Peyer's patch (tissue), 4 donors: Measurements from ENCODE around the gene NEU1. TPM values are rescaled to one million over a fixed set of nuclear protein-coding genes. Genes with fewer than 3 reads are reported as not detected.
"Not testable (repeated sequence)": the region's sequence is repeated elsewhere in the genome, so short reads cannot be mapped to it uniquely, and the experiment has no call there.

Experiments
- DNase-seq, 3 donors: peaks; one replicate each; pipeline ENCODE4 v3.0.0-alpha.2; 2017 to 2019
- H3K27ac ChIP-seq, 4 donors: fragments of 200-600 bp; sonication (generic); one replicate each; pipeline ENCODE4 v1.5.1; 2016 to 2019
- H3K27me3 ChIP-seq, 2 donors: fragments of 200-600 bp; sonication (generic); one replicate each; pipeline ENCODE4 v1.5.1; 2019
- H3K36me3 ChIP-seq, 3 donors: fragments of 200-600 bp; sonication (generic); one replicate each; pipeline ENCODE4 v1.5.1; 2016 to 2019
- H3K4me1 ChIP-seq, 4 donors: fragments of 200-600 bp; sonication (generic); one replicate each; pipeline ENCODE4 v1.5.1; 2016 to 2019
- H3K4me3 ChIP-seq, 4 donors: fragments of 200-600 bp; sonication (generic); 1 replicate in 3 of 4; 2 replicates in 1 of 4; pipeline ENCODE4 v1.5.1; 2016 to 2019; ENCODE audit warnings: mild to moderate bottlenecking in 1 of 4
- H3K9me3 ChIP-seq, 4 donors: fragments of 200-600 bp; sonication (generic); one replicate each; pipeline ENCODE4 v1.5.1; 2016 to 2019; ENCODE audit warnings: mild to moderate bottlenecking in 1 of 4
- CTCF ChIP-seq, 6 experiments: fragments of 450-650 bp in 4 of 6; fragments of 200-600 bp in 2 of 6; sonication (generic) in 1 of 6; IDR thresholded peaks; one replicate each; pipeline ENCODE4 v1.5.1; 2017 to 2019; ENCODE audit warnings: antibody characterized with exemption in 6 of 6, mild to moderate bottlenecking in 3 of 6, moderate library complexity in 1 of 6
- POLR2A ChIP-seq, 2 donors: fragments of 450-650 bp; IDR thresholded peaks; one replicate each; pipeline ENCODE4 v1.5.1; 2017; ENCODE audit warnings: antibody characterized with exemption in 2 of 2, mild to moderate bottlenecking in 2 of 2, moderate library complexity in 2 of 2
- small RNA-seq, 2 donors: library from RNA; depleted of rRNA; stranded (forward); fragments of <200 nt; gene quantifications; one replicate each; pipeline ENCODE3, GENCODE V24; 2016
- total RNA-seq, 4 donors: library from RNA; depleted of rRNA; stranded (reverse); fragments of >200 nt; gene quantifications; one replicate each; pipeline ENCODE4 v1.1.0, GENCODE V29; 2016

Gene NEU1
- total RNA-seq, 4 donors from 2014 or later, result 11.6 to 100 (median 81.8) TPM

- Histone ChIP-seq H3K27ac (peak within 1 kb of the TSS; percentile 91 to 99 (median 96)), H3K36me3 (no peaks in the 10 kb centered on the region), H3K9me3 (no peaks in the 10 kb centered on the region), H3K27me3 (no peaks in the 10 kb centered on the region), H3K4me3 (peak within 1 kb of the TSS; percentile 59 to 78 (median 62)), H3K4me1 (peaks cover 0 to 34% (median 4%) of the 10 kb centered on the region in 4 donors)
- DNase-seq, result peak; percentile 85 to 96 (median 92)
- TF ChIP-seq POLR2A (IDR thresholded peaks at IDR 0.05), result peak; percentile 98 to 100
- TF ChIP-seq CTCF (IDR thresholded peaks at IDR 0.05), result no peak
Observed at GRCh38 chr6:31815025-31815838, 47.4 kb downstream of the NEU1 start, which contains the start of the genes HSPA1A and HSPA1L. TSS of gene HSPA1A (plus strand) at chr6:31815543. CDS start at chr6:31815757, 214 bp downstream. TSS of gene HSPA1L (minus strand) at chr6:31815283. CDS start at chr6:31811972, 3,311 bp downstream.

GRCh38 chr6:31814677-31815024 is 48.0 kb downstream of the NEU1 start:
- peak; percentile 87 to 96 (median 93) for DNase-seq
- H3K4me3 ChIP-seq, result peak overlapping the region; percentile 59 to 78 (median 62)

GRCh38 chr6:31813465-31813849 is 49.2 kb downstream of the NEU1 start:
- peak overlapping the region in 1 of 4 donors; percentile 63 for H3K4me3 ChIP-seq
- DNase-seq, result peak in 1 of 3 donors; percentile 48
- TF ChIP-seq CTCF (IDR thresholded peaks at IDR 0.05) (no peak), POLR2A (IDR thresholded peaks at IDR 0.05) (no peak)

More at GRCh38 chr6:31814677-31815024, 48.0 kb downstream of the NEU1 start:
- H3K27ac ChIP-seq, result peak overlapping the region; percentile 91 to 99 (median 96)
- H3K9me3 ChIP-seq, result no peaks in the 10 kb centered on the region
- peak; percentile 15 to 74 for TF ChIP-seq POLR2A (IDR thresholded peaks at IDR 0.05)
- no peak for TF ChIP-seq CTCF (IDR thresholded peaks at IDR 0.05)
- H3K4me1 ChIP-seq, result peaks cover 0 to 28% (median 4%) of the 10 kb centered on the region in 4 donors
- no peaks in the 10 kb centered on the region for H3K27me3 ChIP-seq
- no peaks in the 10 kb centered on the region for H3K36me3 ChIP-seq

GRCh38 chr6:31811645-31812044 is 51.0 kb downstream of the NEU1 start:
- no peak overlapping the region for H3K27ac ChIP-seq
- TF ChIP-seq POLR2A (IDR thresholded peaks at IDR 0.05) (no peak), CTCF (IDR thresholded peaks at IDR 0.05) (no peak)
- no peaks in the 10 kb centered on the region for H3K36me3 ChIP-seq
- H3K9me3 ChIP-seq, result no peaks in the 10 kb centered on the region
- DNase-seq, result peak in 1 of 3 donors; percentile 33
- H3K4me1 ChIP-seq, result peaks cover 0 to 16% (median 0%) of the 10 kb centered on the region in 4 donors
- H3K27me3 ChIP-seq, result no peaks in the 10 kb centered on the region
- no peak overlapping the region for H3K4me3 ChIP-seq

More at GRCh38 chr6:31813465-31813849, 49.2 kb downstream of the NEU1 start:
- H3K9me3 ChIP-seq, result no peaks in the 10 kb centered on the region
- H3K36me3 ChIP-seq, result no peaks in the 10 kb centered on the region
- peak overlapping the region; percentile 91 to 99 (median 96) for H3K27ac ChIP-seq
- H3K4me1 ChIP-seq, result peaks cover 0 to 16% (median under 1%) of the 10 kb centered on the region in 4 donors
- no peaks in the 10 kb centered on the region for H3K27me3 ChIP-seq

- not testable (repeated sequence) for H3K36me3 ChIP-seq, H3K27me3 ChIP-seq, DNase-seq, H3K9me3 ChIP-seq, H3K4me3 ChIP-seq, H3K27ac ChIP-seq
- peaks cover 0 to 18% (median 0%) of the 10 kb centered on the region in 4 donors for H3K4me1 ChIP-seq
Observed at GRCh38 chr6:31808599-31808998, 54.0 kb downstream of the NEU1 start.

Small RNA genes lying within 50 kb of the gene (small RNA-seq; reads per million reads assigned to genes)
- gene SNORD48, result 291 to 560 reads per million in 2 donors
- 0 reads per million in 2 donors for gene SNORD52

Other genes with a start within 250 kb of the NEU1 start
- gene AIF1, start 247.6 kb downstream of the NEU1 start, total RNA-seq, result 100 to 1,000 TPM in 1 of 4 donors, 10 to 100 TPM in 1, 1 to 10 TPM in 2; 6.1 to 112 (median 11.2) TPM
- gene PRRC2A, start 242.1 kb downstream of the NEU1 start, total RNA-seq, result 100 to 1,000 TPM in 3 of 4 donors, 10 to 100 TPM in 1; 67.1 to 133 (median 126) TPM
- gene BAG6, start 210.2 kb downstream of the NEU1 start, total RNA-seq, result 100 to 1,000 TPM; 242 to 421 (median 323) TPM
- 10 to 100 TPM in 3 of 4 donors, not detected in 1; 10.0 to 34.9 (median 10.9) TPM for gene APOM, start 206.9 kb downstream of the NEU1 start, total RNA-seq
- gene C6orf47, start 202.0 kb downstream of the NEU1 start, total RNA-seq, result 10 to 100 TPM; 26.4 to 46.7 (median 37.2) TPM
- gene GPANK1, start 197.8 kb downstream of the NEU1 start, total RNA-seq, result 10 to 100 TPM; 29.4 to 63.5 (median 41.9) TPM
- gene CSNK2B, start 196.7 kb downstream of the NEU1 start, total RNA-seq, result 100 to 1,000 TPM; 209 to 243 (median 227) TPM
- 10 to 100 TPM in 3 of 4 donors, 1 to 10 TPM in 1; 7.2 to 25.6 (median 19.7) TPM for gene LY6G5B, start 192.8 kb downstream of the NEU1 start, total RNA-seq
- not detected for gene LY6G5C, start 181.8 kb downstream of the NEU1 start, total RNA-seq
- gene ABHD16A, start 159.5 kb downstream of the NEU1 start, total RNA-seq, result 10 to 100 TPM; 44.1 to 92.6 (median 63.1) TPM
- gene LY6G6F, start 156.0 kb downstream of the NEU1 start, total RNA-seq, result not detected
- gene LY6G6D, start 147.5 kb downstream of the NEU1 start, total RNA-seq, result not detected
- not detected for gene LY6G6C, start 141.1 kb downstream of the NEU1 start, total RNA-seq
- not detected for gene MPIG6B, start 139.4 kb downstream of the NEU1 start, total RNA-seq
- gene DDAH2, start 133.5 kb downstream of the NEU1 start, total RNA-seq, result 100 to 1,000 TPM in 1 of 4 donors, 10 to 100 TPM in 3; 25.6 to 136 (median 53.3) TPM
- gene CLIC1, start 126.3 kb downstream of the NEU1 start, total RNA-seq, result 100 to 1,000 TPM; 207 to 307 (median 270) TPM
- 10 to 100 TPM; 21.4 to 72.6 (median 46.1) TPM for gene MSH5, start 122.8 kb downstream of the NEU1 start, total RNA-seq
- gene SAPCD1, start 100.2 kb downstream of the NEU1 start, total RNA-seq, result 10 to 100 TPM in 1 of 4 donors, 1 to 10 TPM in 3; 6.6 to 10.3 (median 9.5) TPM
- 10 to 100 TPM in 3 of 4 donors, not detected in 1; 16.8 to 26.0 (median 19.7) TPM for gene VWA7, start 85.5 kb downstream of the NEU1 start, total RNA-seq
- gene VARS1, start 67.1 kb downstream of the NEU1 start, total RNA-seq, result 10 to 100 TPM; 33.9 to 53.6 (median 44.7) TPM
- 10 to 100 TPM; 11.8 to 42.9 (median 19.1) TPM for gene LSM2, start 55.9 kb downstream of the NEU1 start, total RNA-seq
- gene HSPA1L, start 47.5 kb downstream of the NEU1 start, total RNA-seq, result 1 to 10 TPM in 2 of 4 donors, under 1 TPM in 1, not detected in 1; 0.88 to 1.7 (median 1.5) TPM
- 100 to 1,000 TPM in 1 of 4 donors, 10 to 100 TPM in 3; 38.1 to 123 (median 67.0) TPM for gene HSPA1A, start 47.3 kb downstream of the NEU1 start, total RNA-seq
- gene HSPA1B, start 35.1 kb downstream of the NEU1 start, total RNA-seq, result 100 to 1,000 TPM in 3 of 4 donors, 10 to 100 TPM in 1; 85.7 to 199 (median 146) TPM
- gene SLC44A4, start 16.2 kb upstream of the NEU1 start, total RNA-seq, result 100 to 1,000 TPM in 3 of 4 donors, 10 to 100 TPM in 1; 64.4 to 508 (median 436) TPM
- gene EHMT2, start 34.9 kb upstream of the NEU1 start, total RNA-seq, result 10 to 100 TPM; 25.0 to 75.1 (median 50.6) TPM
- gene ZBTB12, start 39.3 kb upstream of the NEU1 start, total RNA-seq, result 1 to 10 TPM in 3 of 4 donors, not detected in 1; 1.0 to 5.0 (median 1.9) TPM
- 10 to 100 TPM; 15.3 to 63.2 (median 38.4) TPM for gene C2, start 64.9 kb upstream of the NEU1 start, total RNA-seq
- gene CFB, start 83.3 kb upstream of the NEU1 start, total RNA-seq, result 100 to 1,000 TPM in 1 of 4 donors, 10 to 100 TPM in 3; 23.1 to 183 (median 89.9) TPM
- 10 to 100 TPM; 45.4 to 59.7 (median 50.2) TPM for gene NELFE, start 96.2 kb upstream of the NEU1 start, total RNA-seq
- gene SKIC2, start 96.4 kb upstream of the NEU1 start, total RNA-seq, result 100 to 1,000 TPM in 2 of 4 donors, 10 to 100 TPM in 2; 81.3 to 130 (median 107) TPM
- gene DXO, start 109.3 kb upstream of the NEU1 start, total RNA-seq, result 10 to 100 TPM; 15.1 to 47.9 (median 24.1) TPM
- 10 to 100 TPM; 13.7 to 56.9 (median 20.8) TPM for gene C4A, start 119.2 kb upstream of the NEU1 start, total RNA-seq
- gene C4B, start 152.0 kb upstream of the NEU1 start, total RNA-seq, result 10 to 100 TPM; 11.0 to 80.0 (median 20.3) TPM
- gene CYP21A2, start 175.6 kb upstream of the NEU1 start, total RNA-seq, result 1 to 10 TPM in 1 of 4 donors, not detected in 3; 1.2 TPM
- gene TNXB, start 246.5 kb upstream of the NEU1 start, total RNA-seq, result 100 to 1,000 TPM in 2 of 4 donors, 10 to 100 TPM in 2; 38.5 to 301 (median 117) TPM